HFF-Myc (cell line): Measurements from ENCODE around the gene KBTBD2.

ENCODE experiments used
- DNase-seq: peaks from one replicate; pipeline ENCODE4 v3.0.0-alpha.2; 2011; ENCODE audit warnings: low read depth; ENCODE audit errors: extremely low read depth
- H3K4me3 ChIP-seq: replicated peaks from 2 replicates; pipeline ENCODE4 v1.5.1; 2011; ENCODE audit warnings: low read depth, mild to moderate bottlenecking, control low read depth, low read length
- CTCF ChIP-seq: IDR thresholded peaks from 2 replicates; pipeline ENCODE4 v1.5.1; 2012; ENCODE audit warnings: mild to moderate bottlenecking, low read depth, low read length, control low read depth; ENCODE audit errors: missing control alignments

KBTBD2 gene

DNA sequence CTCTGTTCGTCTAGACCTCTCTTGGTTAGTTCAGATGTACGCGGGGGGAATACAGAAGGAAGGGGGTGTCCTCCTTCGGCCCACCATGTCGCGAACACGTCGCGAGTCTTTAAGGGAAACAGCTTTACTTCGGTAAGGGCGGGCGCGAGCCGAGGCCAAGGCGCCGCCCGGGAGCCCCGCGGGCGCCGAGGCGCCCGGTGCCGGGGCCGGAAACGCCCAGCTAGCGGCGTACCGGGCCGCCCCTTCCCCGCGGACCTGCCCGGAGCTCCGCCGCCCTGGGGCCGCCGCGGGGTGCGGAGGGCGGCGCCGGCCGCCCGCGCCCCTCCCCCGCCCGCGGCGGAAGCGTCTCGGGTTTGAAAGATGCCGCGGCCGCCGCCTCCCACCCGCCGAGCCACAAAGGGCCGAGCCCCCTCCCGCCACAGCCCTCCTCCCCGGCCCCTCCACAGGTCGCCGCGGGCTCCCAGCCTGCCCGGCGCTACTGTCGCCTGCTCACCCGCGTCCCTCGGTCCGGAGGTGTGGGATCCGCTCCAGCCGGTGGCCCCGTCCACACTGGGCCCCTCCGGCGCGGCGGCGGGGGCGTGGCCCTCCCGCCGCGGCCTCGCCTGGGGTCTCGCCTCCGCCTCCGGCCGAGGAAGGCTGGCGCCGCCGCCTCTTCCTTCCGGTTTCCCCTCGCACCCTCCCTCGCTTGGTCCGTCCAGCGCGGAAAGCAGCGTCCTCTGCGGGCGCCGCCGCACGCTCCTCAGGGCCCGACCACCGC, at the start of gene KBTBD2:
Gene KBTBD2 (minus strand): TSS at position 718 of the 757 bp plus-strand sequence. CDS start 12,156 bp downstream, outside the sequence.
- no peak for TF ChIP-seq CTCF

GRCh38 chr7:32941181-32941580, 49.6 kb upstream of the KBTBD2 start:
- DNase-seq: no peak
- no peak for TF ChIP-seq CTCF
- H3K4me3 ChIP-seq: peak overlapping the region; percentile 82

More for the DNA sequence above, at the start of gene KBTBD2:
- no peak for DNase-seq
- peak within 1 kb of the TSS; percentile 61 for H3K4me3 ChIP-seq

DNA sequence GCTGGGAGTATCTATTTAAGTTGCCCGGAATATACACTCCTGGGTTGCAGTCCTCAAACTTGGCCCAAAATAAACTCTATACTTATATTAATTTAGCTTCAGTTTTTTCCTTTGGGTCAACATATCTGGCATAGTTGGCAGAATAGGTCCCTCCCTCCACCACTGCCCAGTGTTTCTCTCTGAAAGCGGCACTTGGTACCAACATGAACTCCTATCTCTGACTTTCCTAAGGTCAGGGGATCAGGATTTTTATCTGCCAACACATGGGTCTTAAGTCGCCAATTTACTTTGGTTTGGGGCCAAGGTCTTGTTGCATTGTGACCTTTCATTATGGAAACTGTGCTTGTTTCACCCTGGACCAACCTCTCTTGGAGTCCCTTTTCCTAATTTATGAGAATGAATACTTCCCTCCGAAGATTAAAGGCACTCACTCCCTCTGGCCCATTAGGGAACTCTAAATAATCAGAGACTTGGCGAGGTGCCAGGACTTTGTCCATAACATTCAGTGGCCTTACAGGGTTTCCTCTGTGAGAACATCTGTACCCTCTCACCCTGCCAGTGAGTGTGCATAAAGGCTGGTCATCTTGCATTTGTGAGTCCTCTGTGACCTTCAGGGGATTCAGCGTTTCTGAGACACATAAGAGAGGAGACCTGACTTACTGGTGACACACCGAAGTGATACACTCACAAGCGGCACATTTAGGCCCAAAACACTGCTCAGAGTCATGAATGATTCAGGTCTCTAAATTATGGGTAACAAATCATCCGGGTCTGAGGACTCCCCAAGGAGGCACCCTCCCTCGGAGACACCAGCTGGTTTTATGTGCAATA, 46.0 kb upstream of the KBTBD2 start:
- no peak for DNase-seq
- no peak overlapping the region for H3K4me3 ChIP-seq
- no peak for TF ChIP-seq CTCF

DNA sequence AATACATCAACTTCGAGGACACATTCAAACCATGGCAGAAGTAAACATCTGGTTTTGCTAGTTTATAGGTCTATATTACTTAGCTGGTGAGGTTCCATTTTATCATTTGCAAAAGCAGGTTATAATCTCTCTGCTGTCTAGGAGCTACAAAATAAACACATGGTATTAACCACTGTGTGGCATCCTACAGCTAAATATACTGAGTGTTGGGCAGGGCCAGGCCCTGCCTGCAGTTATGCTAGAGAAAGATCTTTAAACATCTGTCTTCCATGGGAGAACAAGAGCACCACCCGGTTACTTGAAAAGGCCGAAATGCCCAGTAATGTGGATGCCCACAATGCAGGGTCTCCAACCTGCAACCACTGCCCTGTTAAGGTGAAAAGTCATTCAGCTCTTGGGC, 45.1 kb upstream of the KBTBD2 start:
- TF ChIP-seq CTCF: no peak

GRCh38 chr7:32935558-32935957, 44.0 kb upstream of the KBTBD2 start:
- TF ChIP-seq CTCF: no peak
- H3K4me3 ChIP-seq: no peak overlapping the region
- DNase-seq: no peak

More for the DNA sequence above, 45.1 kb upstream of the KBTBD2 start:
- DNase-seq: no peak
- no peak overlapping the region for H3K4me3 ChIP-seq

- no peak overlapping the region for H3K4me3 ChIP-seq
- DNase-seq: no peak
- no peak for TF ChIP-seq CTCF
Measured at GRCh38 chr7:32930378-32930777, 38.8 kb upstream of the KBTBD2 start.
